Fibroblast of upper back skin (primary cell): ENCODE measurements around the gene RSL24D1.
"Not testable (repeated sequence)": the region's sequence is repeated elsewhere in the genome, so short reads cannot be mapped to it uniquely, and the experiment has no call there.

ENCODE experiments used
- DNase-seq: peaks from one replicate; pipeline ENCODE4 v3.0.0-alpha.2; 2013

RSL24D1 gene

DNA sequence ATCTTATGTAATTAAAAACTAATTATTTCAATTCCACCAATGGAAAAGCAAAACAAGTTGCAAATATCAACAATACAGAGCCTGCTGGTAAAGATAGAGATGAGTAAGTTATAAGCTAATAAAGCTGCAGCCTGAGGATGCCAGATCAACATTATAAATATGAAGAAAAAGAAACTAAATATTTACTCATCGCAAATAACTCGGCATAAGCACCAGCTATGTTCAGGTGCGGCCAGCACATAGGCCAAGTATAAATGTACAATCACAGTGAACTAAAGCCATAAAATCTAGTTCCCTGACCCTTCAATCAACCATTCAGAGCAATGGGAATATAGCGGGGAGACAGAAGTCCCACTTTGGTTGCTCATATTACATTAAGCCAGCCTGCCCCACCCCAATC is 7.7 kb upstream of the RSL24D1 start:
- no peak for DNase-seq

DNA sequence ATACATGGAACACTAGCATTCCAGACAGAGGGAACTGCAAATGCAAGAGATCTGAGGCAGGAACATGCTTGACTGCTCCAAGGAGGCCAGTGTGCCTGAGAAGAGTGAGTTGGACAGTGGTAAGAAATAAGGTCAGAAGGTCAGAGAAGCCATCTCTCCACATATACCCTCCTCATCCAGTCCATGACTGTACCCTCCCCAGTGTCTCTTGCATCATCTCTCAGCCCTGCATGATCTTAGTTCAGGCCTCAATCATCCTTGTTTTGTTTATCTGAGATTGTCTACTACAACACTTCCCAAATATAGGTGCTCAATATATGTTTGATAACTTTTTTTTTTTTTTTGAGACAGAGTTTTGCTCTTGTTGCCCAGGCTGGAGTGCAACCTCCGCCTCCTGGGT is 5.5 kb upstream of the RSL24D1 start:
- no peak for DNase-seq

GRCh38 chr15:55198706-55199105 is 2.0 kb upstream of the RSL24D1 start:
- no peak for DNase-seq

DNA sequence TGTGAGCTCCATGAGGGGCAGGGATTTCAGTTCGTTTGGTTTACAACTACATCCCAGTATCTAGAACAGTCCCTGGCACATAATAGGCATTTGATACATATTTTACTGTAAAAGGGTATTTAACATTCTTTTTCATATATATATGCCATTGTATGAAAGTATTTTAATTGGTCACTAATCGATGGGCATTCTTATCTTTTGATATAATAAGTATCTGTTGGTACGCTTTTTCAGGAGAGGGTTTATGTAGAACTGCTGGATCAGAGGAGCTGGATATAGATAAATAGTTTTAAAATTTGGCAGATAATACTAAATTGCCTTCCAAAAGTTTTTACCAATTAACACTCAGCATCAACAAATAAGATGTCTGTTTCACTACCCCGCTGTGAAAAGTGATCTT is 978 bp upstream of the RSL24D1 start:
- DNase-seq: no peak

DNA sequence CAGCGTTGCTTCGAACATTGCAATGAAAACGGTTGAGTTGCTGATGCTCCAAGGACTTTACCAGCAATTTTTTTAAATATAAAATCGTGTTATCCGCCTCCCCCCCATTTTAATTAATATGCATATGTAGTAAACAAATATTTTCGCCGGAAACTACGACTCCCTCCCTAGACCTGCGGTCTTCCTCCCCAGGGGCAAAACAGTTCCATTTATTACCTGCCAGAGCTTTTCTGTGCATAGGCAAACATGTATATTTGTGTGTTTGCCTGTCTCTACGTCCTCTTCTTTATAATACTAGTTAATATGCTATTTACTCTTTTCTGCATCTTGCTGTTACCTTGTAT is 593 bp upstream of the RSL24D1 start:
- no peak for DNase-seq

DNA sequence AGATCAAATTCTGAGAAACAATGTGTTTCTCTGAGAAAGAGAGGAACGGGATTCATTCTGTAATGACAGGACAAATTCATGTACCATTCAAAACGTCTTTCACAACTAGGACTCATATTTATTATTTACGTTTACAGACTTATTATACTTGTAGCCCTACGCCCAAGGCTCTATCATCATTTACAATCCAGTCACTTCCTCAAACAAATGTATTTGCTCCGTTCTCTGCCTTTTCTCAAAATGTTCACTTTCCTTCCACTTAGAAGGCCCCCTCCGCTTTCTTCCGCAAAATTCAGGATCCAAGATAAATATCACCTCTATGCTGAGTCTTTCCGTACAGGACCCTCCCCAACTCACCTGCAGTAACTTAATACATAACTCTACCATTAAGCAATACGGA is 745 bp downstream of the RSL24D1 start:
- no peak for DNase-seq

GRCh38 chr15:55194256-55194655 is 2.5 kb downstream of the RSL24D1 start:
- no peak for DNase-seq

- no peak for DNase-seq
Measured at GRCh38 chr15:55186331-55186730, 10.4 kb downstream of the RSL24D1 start.

- no peak for DNase-seq
Measured at GRCh38 chr15:55183679-55184078, 13.1 kb downstream of the RSL24D1 start.

- no peak for DNase-seq
Measured at GRCh38 chr15:55179141-55179540, 17.6 kb downstream of the RSL24D1 start.

DNA sequence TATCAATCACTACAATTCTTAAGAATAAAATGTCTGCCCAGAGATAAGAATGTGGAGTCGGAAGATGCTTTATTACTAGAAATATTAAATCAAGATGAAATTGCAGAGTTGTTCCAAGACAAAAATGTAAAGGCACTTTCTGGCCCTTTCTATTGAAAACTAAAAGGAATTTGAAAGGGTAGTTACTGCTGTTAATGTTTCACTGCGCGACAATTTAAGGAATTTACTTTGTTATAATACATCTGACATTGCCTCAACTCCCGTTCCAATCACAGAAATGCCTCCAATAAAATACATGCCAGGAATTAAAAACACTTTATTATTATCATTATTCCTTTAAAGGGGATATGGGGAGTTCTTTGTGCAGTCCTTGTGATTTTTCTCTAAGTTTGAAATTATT is 26.4 kb downstream of the RSL24D1 start:
- DNase-seq: peak; percentile 7

DNA sequence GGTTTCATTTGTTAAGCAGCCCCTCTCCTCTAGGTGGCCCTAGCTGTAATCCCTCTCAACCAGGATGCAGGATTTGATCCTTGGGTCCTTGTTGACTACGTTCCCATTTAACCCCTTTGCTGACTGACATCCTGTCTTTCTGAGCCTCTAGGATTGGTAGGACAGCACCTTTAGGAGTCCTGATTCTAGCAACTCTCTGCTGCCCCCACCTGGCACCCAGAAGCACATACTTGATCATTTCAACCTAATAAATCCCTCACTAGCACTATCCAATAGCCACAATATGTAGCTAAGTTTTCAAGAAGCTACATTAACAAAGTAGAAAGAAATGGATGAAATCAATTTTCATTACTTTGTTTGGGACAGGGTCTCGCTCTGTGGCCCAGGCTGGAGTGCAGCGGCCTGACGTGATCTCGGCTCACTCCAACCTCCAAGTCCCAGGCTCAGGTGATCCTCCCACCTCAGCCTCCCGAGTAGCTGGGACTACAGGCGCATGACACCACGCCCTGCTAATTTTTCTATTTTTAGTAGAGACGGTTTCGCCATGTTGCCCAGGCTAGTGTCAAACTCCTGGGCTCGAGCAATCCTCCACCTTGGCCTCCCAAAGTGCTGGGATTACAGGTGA is 28.3 kb downstream of the RSL24D1 start:
- DNase-seq: peak; percentile 52

- no peak for DNase-seq
Measured at GRCh38 chr15:55164284-55164683, 32.5 kb downstream of the RSL24D1 start.

DNA sequence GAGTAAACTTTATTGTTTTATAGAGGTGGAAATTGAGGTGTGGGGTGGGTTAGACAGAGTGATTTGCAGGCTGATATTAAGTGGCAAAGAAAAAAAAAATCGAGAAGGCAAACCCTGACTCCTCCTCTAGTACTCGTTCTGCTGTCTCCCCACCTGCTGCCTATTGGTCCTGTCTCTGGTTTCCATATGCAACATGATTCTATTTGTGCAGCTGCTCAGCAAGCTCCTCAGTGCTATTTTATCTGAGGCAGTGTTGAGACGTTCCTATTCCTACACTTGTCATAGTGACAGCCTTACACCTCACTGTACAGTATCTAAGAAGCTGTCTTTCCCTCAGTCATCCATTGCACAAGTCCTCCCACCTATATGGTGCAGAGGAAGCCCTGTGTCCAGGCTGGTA is 45.1 kb downstream of the RSL24D1 start:
- no peak for DNase-seq

- DNase-seq: not testable (repeated sequence)
Measured at GRCh38 chr15:55143132-55143531, 53.6 kb downstream of the RSL24D1 start.

GRCh38 chr15:55133972-55134371 is 62.8 kb downstream of the RSL24D1 start:
- no peak for DNase-seq

DNA sequence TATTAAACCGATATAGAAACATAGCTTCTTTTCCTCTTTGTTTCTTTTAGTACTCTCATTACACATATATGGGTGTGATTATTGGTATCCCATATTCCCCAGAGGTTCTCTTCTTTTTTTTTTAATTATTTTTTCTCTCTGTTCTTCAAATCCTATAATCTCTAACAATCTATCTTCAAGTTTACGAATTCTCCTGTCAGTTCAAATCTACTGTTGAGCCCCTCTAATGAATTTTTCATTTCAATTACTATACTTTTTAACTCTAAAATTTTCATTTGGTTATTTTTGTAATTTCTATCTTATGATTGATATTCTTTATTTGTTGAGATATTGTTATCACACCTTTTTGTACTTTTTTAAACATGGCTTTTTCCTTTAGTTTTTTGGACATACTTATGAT is 64.1 kb downstream of the RSL24D1 start:
- no peak for DNase-seq
